ENCODE results near the gene CACNA2D1.
"Not testable (repeated sequence)": the region's sequence is repeated elsewhere in the genome, so short reads cannot be mapped to it uniquely, and the experiment has no call there.

The CACNA2D1 gene

GRCh38 chr7:82433507-82433906 lies 10.1 kb downstream of the CACNA2D1 start:
- DNase-seq, result no peak

DNA sequence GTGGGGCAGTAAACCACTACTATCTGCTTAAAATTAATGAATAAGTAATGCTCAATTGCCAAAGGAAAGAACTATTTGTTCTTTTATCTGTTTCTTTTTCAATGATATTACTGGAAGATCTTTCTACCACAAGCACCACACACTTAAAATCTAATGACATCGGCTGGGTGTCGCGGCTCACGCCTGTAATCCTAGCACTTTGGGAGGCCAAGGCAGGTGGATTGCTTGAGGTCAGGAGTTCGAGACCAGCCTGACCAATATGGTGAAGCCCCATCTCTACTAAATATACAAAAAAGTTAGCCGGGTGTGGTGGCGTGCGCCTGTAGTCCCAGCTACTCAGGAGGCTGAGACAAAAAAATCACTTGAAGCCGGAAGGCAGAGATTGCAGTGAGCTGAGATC lies 10.8 kb downstream of the CACNA2D1 start:
- DNase-seq, result not testable (repeated sequence)

DNA sequence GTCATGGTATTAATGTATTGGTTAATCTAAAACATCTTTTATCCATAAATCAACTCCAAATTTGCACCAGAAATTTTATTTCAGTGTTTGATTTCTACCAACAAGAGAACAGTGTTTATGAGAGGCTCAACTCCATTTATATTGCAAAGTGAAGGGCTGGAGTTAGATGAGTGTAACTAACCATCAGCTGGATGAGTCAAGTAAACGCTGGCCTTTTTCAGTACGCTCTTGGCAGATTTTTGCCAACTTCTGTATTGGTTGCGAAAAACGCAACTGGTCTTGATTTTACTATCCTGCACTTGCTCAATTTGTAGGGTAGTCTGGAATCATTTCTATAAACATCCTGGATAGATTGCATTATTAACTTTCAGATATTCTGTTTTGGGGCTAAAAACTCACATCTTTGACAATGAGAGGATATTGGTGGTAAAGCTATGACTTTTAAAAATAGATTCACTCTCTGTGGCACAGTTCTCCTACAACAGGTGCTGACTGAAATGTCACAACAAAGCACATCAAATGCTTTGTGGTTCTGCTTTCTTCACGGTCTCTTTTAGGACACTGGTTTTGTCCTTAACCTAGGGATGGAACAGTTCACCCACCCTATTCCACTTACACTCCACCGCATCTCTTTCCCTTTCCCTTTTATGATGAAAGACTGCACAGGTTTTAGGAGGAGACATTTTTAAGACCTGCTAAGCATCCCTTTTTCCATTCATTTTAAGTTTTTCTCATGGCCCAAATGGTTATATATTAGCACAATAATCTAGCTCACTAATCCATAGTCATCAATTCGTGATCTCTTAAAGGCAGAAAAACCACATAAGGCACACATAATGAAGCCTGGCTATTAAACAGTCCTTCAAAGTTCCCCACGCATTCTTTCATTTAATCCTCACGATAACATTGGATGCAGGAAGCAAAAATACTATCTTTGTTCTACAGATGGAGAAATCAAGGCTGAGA lies 12.8 kb downstream of the CACNA2D1 start:
- no peak for DNase-seq

DNA sequence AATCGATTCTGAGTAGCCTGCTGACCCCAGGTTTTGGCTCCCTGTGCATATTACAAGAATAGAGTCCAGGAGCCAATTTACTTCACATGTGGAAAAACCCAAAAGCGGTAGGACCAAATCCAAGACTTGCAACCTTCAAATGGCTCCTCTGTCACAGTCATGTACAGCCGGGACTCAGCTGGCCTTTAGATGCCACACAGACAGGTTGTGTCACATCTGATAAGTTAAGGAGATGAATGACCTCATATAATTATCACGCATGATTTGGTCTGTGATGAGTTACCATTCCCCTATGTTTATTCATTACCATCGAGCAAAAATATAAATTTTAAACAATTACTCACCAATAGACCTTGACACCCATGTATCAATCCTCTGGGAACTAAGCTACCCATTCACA lies 14.2 kb downstream of the CACNA2D1 start:
- DNase-seq, result no peak

- DNase-seq, result no peak
Observed at GRCh38 chr7:82428186-82428961, 15.2 kb downstream of the CACNA2D1 start.

DNA sequence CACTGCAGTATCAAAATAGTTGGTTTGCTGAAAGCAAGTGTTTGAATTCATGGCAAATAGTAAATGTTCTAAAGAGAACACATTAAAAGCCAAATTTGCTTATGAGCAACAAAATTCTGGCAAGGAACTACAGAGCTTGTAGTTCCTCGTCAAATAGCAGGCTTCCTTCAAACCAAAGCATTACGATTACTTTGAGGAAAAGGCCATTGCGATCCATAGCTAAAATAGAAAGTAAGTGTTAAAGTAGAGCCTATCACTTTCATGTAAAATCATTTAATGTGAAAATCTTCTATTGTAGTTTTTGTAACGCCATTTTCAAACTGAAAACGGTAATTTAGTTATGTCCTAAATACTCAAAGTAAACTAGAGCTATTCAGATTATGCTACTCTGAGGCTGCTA lies 20.1 kb downstream of the CACNA2D1 start:
- no peak for DNase-seq

GRCh38 chr7:82419200-82419599 lies 24.4 kb downstream of the CACNA2D1 start:
- no peak for DNase-seq

- DNase-seq, result no peak
Observed at GRCh38 chr7:82417898-82418297, 25.7 kb downstream of the CACNA2D1 start.

DNA sequence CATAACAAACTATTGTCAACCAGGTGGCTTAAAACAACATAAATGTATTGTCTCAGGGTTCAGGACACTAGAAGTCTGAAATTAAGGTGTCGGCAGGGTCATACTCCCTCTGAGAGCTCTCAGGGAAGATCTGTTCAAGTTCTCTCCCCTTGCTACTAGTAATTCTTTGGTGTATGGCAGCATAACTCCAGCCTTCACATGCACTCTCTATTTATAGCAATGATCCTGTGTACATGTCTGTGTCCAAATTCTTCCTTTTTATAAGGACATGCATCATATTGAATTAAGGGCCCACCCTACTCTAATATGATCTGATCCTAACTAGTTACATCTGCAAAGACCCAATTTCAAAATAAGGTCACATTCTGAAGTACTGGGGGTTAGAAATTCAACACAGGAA lies 27.2 kb downstream of the CACNA2D1 start:
- DNase-seq, result no peak

DNA sequence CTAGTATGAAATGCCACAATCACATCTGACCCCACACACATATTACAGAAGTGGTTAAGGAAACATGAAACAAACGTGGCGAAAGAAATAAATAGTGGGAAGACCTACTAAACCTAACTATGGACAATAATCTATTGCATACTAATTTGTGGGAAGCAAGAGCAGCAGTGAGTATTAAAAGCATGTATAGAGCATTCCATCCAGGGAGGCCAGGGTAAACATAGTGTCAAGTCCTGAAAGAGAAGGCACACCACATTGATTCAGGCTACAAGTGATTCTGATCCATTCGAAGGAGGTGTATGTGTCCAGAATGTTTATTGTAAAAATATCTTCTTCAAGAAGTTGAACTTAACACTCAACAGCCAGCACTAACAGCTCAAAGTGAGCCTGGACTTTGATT lies 29.2 kb downstream of the CACNA2D1 start:
- DNase-seq, result no peak

DNA sequence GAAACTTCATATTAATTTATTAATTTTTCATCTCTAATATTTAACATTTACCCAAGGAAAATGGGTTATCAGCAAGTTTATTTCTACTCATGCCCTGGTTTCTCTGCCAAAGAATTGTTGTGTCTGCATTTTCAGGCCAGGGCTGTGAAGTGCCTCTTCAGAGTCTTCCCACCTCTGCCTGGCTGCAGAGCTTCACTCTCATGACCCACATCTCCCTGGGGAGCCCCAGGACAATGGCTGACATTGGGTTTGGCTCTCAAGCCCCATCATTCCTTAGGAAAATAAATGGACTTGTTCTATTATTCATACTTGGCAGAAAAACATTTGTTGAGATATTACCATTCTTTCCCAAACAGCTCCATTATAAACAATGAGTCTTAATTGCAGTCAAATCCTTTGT lies 30.3 kb downstream of the CACNA2D1 start:
- no peak for DNase-seq

GRCh38 chr7:82411732-82412131 lies 31.8 kb downstream of the CACNA2D1 start:
- DNase-seq, result no peak

- no peak for DNase-seq
Observed at GRCh38 chr7:82410461-82410860, 33.1 kb downstream of the CACNA2D1 start.

DNA sequence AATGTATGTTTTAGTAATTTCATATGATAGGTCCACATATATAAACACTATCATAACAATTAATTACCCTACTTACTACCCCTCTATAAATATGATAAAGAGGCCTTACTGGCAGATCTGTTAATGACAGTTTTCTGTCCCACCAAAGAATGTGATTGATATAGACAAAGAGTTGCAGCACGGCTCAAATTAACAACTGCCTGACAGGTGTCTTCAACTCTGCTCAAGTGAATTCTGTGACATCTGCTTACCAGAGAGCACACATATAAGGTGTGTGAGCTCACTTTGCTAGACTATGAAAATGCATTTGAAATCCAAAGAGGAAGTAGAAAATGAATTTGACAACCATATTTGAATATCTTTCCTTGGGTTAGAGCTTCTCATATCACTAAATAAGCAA lies 36.6 kb downstream of the CACNA2D1 start:
- no peak for DNase-seq

DNA sequence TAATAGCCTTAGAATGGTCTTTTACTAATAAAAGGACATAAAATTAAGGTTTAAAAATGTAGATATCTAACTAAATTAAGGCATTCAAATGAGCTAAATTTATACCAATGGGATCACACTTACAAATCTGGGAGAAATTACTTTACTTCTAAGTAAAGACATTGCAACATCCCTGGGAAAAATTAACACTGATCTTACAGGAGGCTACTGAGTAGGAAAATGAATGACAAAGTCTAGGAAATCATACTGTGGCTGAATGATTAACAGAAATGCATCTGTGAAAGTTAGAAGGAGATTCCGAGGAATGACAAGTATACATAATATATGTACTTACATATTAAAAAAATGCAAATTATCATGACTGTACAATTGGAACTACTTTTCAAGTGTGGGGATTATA lies 38.3 kb downstream of the CACNA2D1 start:
- DNase-seq, result no peak

DNA sequence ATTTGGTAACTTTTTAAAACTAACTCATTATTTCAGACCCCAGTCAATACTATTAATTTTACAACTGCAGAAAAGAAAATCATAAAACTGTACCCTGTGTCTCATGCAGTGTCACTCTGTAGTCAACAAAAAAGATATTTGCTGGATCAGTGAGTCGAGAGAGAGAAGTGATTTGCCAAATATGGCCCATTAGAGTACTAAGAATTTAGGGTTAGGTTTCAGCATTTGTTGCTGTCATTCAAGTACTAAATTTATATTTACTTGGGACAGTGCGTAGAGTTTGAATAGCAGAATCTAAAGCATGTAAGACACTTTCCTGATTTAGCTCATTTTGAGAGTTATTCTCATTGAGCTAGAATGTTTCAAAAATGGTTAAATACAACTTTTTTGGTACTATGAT lies 38.9 kb downstream of the CACNA2D1 start:
- DNase-seq, result no peak

DNA sequence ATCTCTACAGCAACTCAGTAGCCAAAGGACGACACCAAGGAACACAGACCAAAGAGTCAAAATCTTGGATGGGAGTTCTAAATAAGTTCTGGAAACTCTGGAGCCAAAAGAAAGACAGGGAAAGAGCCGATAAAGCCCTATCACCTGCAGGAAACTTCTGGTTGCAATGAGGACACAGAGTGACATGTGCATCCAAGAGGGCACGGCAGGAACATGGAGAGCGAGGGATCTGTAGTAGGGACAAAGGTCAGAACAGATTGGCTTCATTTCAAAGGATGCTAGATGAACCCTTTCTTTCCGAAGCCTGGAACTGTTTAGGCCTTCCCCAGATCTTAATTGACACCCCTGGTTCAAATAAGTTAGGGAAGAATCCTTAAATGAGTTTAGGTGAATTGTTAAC lies 39.5 kb downstream of the CACNA2D1 start:
- no peak for DNase-seq

DNA sequence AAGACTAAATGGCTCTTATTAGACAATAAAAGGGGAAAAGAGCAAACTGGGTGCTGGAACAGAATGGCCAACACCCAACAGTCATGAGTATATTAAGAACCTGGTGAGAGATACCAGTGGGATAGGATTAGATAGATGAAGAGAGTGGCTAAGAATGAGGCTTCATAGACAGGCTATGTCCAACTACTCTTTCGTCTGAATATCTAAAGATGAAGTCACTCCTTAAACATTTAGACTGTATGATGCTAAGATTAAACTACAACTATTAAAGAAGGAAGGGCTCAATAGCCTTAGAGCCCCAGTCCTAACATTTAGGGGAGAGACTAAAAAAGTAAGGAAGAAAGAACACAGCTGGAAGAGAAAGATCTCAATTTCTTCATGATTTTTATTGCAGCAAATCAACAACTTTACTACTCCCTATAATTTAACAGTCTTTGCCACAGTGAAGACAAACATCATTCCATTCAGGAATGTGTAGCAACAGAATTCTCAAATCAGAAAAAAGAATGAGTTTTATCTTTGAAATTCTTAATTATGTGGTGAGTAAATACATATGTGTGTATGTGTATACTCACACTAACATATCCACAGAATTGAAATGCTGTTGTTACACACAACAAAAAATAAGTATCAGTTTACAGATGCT lies 45.6 kb downstream of the CACNA2D1 start:
- DNase-seq, result no peak

DNA sequence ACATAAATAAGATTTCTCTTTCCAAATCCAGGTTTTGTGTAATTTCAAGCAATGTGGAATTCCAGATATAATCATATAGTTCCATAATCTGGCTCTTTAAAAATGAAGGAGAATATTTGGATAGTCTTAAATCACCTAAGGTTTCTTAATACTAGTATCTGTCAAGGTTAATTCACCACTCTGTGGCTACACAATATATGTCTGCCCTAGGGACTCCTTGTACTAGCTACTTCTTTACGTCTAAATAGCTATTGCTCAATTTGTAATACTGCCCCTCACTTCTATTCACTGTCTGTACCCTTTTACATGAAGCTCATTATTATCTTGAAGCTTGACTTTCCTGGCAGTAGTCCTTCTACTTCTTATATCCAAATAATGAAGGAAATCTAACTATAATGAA lies 47.2 kb downstream of the CACNA2D1 start:
- no peak for DNase-seq

GRCh38 chr7:82395147-82395546 lies 48.4 kb downstream of the CACNA2D1 start:
- no peak for DNase-seq

- no peak for DNase-seq
Observed at GRCh38 chr7:82393840-82394220, 49.7 kb downstream of the CACNA2D1 start.

GRCh38 chr7:82393076-82393839 lies 50.3 kb downstream of the CACNA2D1 start:
- DNase-seq, result no peak

GRCh38 chr7:82390936-82391335 lies 52.6 kb downstream of the CACNA2D1 start:
- no peak for DNase-seq

Data from MV-4-11 (cell line).